Transverse colon (tissue), 4 donors: ENCODE results near the gene FBXO21. TPM values are rescaled to one million over a fixed set of nuclear protein-coding genes. Genes with fewer than 3 reads are reported as not detected.

ENCODE experiments used
- DNase-seq: peaks from one replicate; pipeline ENCODE4 v3.0.0-alpha.2; 2019
- H3K27ac ChIP-seq, 4 donors: fragments of 200-600 bp; sonication (generic); 2 replicates each; pipeline ENCODE4 v1.5.1; 2016 to 2018; ENCODE audit warnings: inconsistent platforms in 4 of 4
- H3K27me3 ChIP-seq: fragments of 200-600 bp; sonication (generic); 2 replicates; pipeline ENCODE4 v1.5.1; 2017; ENCODE audit warnings: inconsistent platforms
- H3K36me3 ChIP-seq, 4 donors: fragments of 200-600 bp; sonication (generic); 2 replicates each; pipeline ENCODE4 v1.5.1; 2017 to 2019; ENCODE audit warnings: inconsistent platforms in 4 of 4
- H3K4me1 ChIP-seq, 4 donors: fragments of 200-600 bp; sonication (generic); 2 replicates each; pipeline ENCODE4 v1.5.1; 2017 to 2020; ENCODE audit warnings: inconsistent platforms in 4 of 4
- H3K4me3 ChIP-seq, 4 donors: fragments of 200-600 bp; sonication (generic); 1 replicate in 1 of 4; 2 replicates in 3 of 4; pipeline versions ENCODE4 v1.5.1 to v1.6.1; 2017 to 2019; ENCODE audit warnings: inconsistent platforms in 4 of 4
- H3K9me3 ChIP-seq, 2 donors: fragments of 200-600 bp; sonication (generic); 2 replicates each; pipeline ENCODE4 v1.5.1; 2017 to 2019; ENCODE audit warnings: inconsistent platforms in 2 of 2
- EP300 ChIP-seq: sonication (generic); formaldehyde crosslinking; IDR thresholded peaks from one replicate; pipeline ENCODE4 v1.6.1; 2017; ENCODE audit warnings: antibody characterized with exemption, low read depth
- POLR2A ChIP-seq: fragments of 450-650 bp; IDR thresholded peaks from one replicate; pipeline ENCODE4 v1.6.1; 2016; ENCODE audit warnings: antibody characterized with exemption, mild to moderate bottlenecking, moderate library complexity
- POLR2AphosphoS5 ChIP-seq, 3 donors: sonication (generic); formaldehyde crosslinking; IDR thresholded peaks; one replicate each; pipeline ENCODE4 v1.6.1; 2016; ENCODE audit warnings: antibody characterized with exemption in 3 of 3
- WGBS, 2 donors: methylation state at CpG; one replicate each; pipeline ENCODE4 v1.1.5; 2018; ENCODE audit warnings: low coverage in 1 of 2; 5-methylcytosine and 5-hydroxymethylcytosine counted together
- in situ Hi-C, 4 donors: fragments of 200-750 bp; cut with MboI; loops; one replicate each; pipeline versions ENCODE4 v1.15.0 to v1.15.1; 2017; ENCODE audit warnings: low sequenced_read_pairs in 3 of 4, low pct_ligation_motif_present in 1 of 4, low pct_unique_long_range_greater_than_20kb in 1 of 4
- intact Hi-C: fragments of 100-400 bp; cut with DNase I; formaldehyde crosslinking; loops from one replicate; pipeline ENCODE4 v1.15.1; 2023; ENCODE audit warnings: low total_unique reads
- total RNA-seq, 4 donors: library from RNA; depleted of rRNA; stranded (reverse); fragments of >200 nt; gene quantifications; one replicate each; pipeline ENCODE4 v1.1.0, GENCODE V29; 2016
- TF ChIP-seq, protein P1 (sequence below), 5 experiments: fragments of 200-600 bp in 3 of 5; fragments of 450-650 bp in 2 of 5; sonication (generic) in 3 of 5; IDR thresholded peaks; 1 replicate in 2 of 5; 2 replicates in 3 of 5; pipeline ENCODE4 v1.5.1; 2016 to 2017; ENCODE audit warnings: antibody characterized with exemption in 5 of 5, inconsistent platforms in 3 of 5, mild to moderate bottlenecking in 2 of 5, moderate library complexity in 1 of 5

FBXO21 gene
- total RNA-seq, 4 donors from 2014 or later: 31.6 to 56.9 (median 36.8) TPM

DNA sequence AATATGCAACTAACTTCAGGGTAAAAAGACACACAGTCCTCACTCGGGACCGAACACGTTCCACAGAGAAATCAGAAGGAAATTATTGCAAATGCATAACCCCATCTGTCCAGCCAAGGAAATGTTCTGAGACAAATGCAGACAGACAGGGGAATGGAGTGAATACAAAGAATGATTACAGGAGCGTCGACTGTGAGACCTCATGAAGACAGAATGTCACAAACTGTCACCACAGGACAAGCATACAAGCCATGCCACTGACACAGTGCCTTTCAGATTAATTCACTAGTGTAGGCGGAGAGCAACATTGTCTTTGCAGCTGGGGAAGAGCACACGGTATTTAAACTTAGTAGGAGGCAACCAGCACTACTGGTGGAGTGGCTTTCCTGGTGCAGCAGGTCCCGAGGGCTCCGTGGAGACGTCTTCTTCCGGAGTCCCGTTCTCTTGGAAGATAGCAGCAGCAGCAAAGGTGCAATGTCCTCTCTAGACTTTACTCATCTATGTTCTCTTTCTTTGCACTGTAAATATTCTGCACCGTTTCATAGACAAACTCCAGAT, 44.6 kb downstream of the FBXO21 start:
- Histone ChIP-seq H3K27ac (no peak overlapping the region), H3K4me3 (no peak overlapping the region), H3K4me1 (peaks cover 0 to 4% (median 2%) of the 10 kb centered on the region in 4 donors), H3K27me3 (no peaks in the 10 kb centered on the region), H3K9me3 (no peaks in the 10 kb centered on the region), H3K36me3 (peaks cover 0 to 13% (median 2%) of the 10 kb centered on the region in 4 donors)
- in situ Hi-C loops: no loop called here
- DNase-seq: no peak
- 90 to 100% methylated on average over 1 to 13 of the region's 13 CpGs for WGBS, 2 donors
- TF ChIP-seq EP300 (no peak), POLR2A (no peak), POLR2AphosphoS5 (IDR thresholded peaks at IDR 0.05) (no peak)
- TF ChIP-seq, protein P1, sequence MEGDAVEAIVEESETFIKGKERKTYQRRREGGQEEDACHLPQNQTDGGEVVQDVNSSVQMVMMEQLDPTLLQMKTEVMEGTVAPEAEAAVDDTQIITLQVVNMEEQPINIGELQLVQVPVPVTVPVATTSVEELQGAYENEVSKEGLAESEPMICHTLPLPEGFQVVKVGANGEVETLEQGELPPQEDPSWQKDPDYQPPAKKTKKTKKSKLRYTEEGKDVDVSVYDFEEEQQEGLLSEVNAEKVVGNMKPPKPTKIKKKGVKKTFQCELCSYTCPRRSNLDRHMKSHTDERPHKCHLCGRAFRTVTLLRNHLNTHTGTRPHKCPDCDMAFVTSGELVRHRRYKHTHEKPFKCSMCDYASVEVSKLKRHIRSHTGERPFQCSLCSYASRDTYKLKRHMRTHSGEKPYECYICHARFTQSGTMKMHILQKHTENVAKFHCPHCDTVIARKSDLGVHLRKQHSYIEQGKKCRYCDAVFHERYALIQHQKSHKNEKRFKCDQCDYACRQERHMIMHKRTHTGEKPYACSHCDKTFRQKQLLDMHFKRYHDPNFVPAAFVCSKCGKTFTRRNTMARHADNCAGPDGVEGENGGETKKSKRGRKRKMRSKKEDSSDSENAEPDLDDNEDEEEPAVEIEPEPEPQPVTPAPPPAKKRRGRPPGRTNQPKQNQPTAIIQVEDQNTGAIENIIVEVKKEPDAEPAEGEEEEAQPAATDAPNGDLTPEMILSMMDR (IDR thresholded peaks at IDR 0.05): no peak
- intact Hi-C loops: no loop called here

- peaks cover 0 to 13% (median 2%) of the 10 kb centered on the region in 4 donors for H3K36me3 ChIP-seq
- DNase-seq: no peak
- TF ChIP-seq, protein P1 (IDR thresholded peaks at IDR 0.05): no peak
- TF ChIP-seq POLR2AphosphoS5 (IDR thresholded peaks at IDR 0.05): no peak
- no peak for TF ChIP-seq POLR2A
- no peak for TF ChIP-seq EP300
- no peaks in the 10 kb centered on the region for H3K9me3 ChIP-seq
- intact Hi-C loops: no loop called here
- WGBS, 2 donors: 95 to 100% methylated on average over 1 to 15 of the region's 15 CpGs
- H3K27me3 ChIP-seq: no peaks in the 10 kb centered on the region
- peaks cover 3 to 11% (median 6%) of the 10 kb centered on the region in 4 donors for H3K4me1 ChIP-seq
- in situ Hi-C loops: no loop called here
- no peak overlapping the region for H3K27ac ChIP-seq
- no peak overlapping the region for H3K4me3 ChIP-seq
Observed at GRCh38 chr12:117144599-117144998, 45.7 kb downstream of the FBXO21 start.

DNA sequence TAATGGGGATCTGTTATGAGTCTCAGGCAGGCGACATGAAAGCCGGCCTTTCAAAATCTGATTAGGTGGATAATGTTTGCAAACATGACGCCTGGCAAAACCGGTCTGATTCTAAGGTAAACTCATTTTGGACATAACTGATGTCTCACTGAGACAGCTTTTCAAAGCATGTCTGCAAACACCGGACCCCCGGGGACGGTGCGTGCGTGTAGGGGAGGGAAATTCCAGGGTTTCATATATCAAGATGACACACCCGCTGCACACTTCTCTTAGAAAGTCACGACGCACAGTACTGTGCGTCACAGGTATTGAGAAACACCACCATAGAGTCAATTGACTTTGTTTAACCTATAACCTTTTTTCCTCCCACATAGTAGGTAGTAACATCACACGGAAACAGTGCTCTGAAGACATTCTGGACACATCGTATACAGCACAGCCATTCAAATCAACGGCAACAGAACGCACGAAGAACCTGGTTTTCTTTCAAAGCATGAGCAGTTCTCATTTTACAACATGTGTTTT, 47.2 kb downstream of the FBXO21 start:
- no peak for DNase-seq
- peaks cover 0 to 13% (median 2%) of the 10 kb centered on the region in 4 donors for H3K36me3 ChIP-seq

GRCh38 chr12:117142094-117142493, 48.2 kb downstream of the FBXO21 start:
- intact Hi-C loops (no loop called here), in situ Hi-C loops (no loop called here)
- Histone ChIP-seq H3K27me3 (no peaks in the 10 kb centered on the region), H3K4me3 (no peak overlapping the region), H3K4me1 (peaks cover 3 to 11% (median 6%) of the 10 kb centered on the region in 4 donors), H3K27ac (no peak overlapping the region), H3K9me3 (no peaks in the 10 kb centered on the region), H3K36me3 (peaks cover 0 to 13% (median 2%) of the 10 kb centered on the region in 4 donors)
- TF ChIP-seq EP300: no peak
- TF ChIP-seq, protein P1 (IDR thresholded peaks at IDR 0.05): no peak
- no peak for TF ChIP-seq POLR2A
- no peak for TF ChIP-seq POLR2AphosphoS5 (IDR thresholded peaks at IDR 0.05)
- 69 to 78% methylated on average over 10 to 12 of the region's 12 CpGs for WGBS, 2 donors
- no peak for DNase-seq

More for the DNA sequence above, 47.2 kb downstream of the FBXO21 start:
- Histone ChIP-seq H3K4me3 (no peak overlapping the region), H3K27me3 (no peaks in the 10 kb centered on the region), H3K4me1 (peaks cover 3 to 11% (median 6%) of the 10 kb centered on the region in 4 donors), H3K27ac (no peak overlapping the region), H3K9me3 (no peaks in the 10 kb centered on the region)
- TF ChIP-seq POLR2A (no peak), EP300 (no peak), POLR2AphosphoS5 (IDR thresholded peaks at IDR 0.05) (no peak)
- TF ChIP-seq, protein P1 (IDR thresholded peaks at IDR 0.05): no peak
- intact Hi-C loops: no loop called here
- WGBS, 2 donors: 63 to 75% methylated on average over 7 to 18 of the region's 18 CpGs
- in situ Hi-C loops: no loop called here
